GM06990 (cell line): ENCODE measurements around the gene ANKRD39.

ENCODE experiments used
- DNase-seq: peaks from one replicate; pipeline ENCODE4 v3.0.0-alpha.2; 2011; ENCODE audit not compliant: insufficient read length; ENCODE audit errors: extremely low read depth
- H3K27me3 ChIP-seq: replicated peaks from 2 replicates; pipeline ENCODE4 v1.6.0; 2011; ENCODE audit warnings: low read length; ENCODE audit not compliant: control insufficient read depth, insufficient read depth
- H3K36me3 ChIP-seq: 2 replicates; pipeline ENCODE4 v1.5.1; 2011; ENCODE audit warnings: low read length; ENCODE audit not compliant: control insufficient read depth, insufficient read depth
- H3K4me3 ChIP-seq: replicated peaks from 2 replicates; pipeline ENCODE4 v1.5.1; 2011; ENCODE audit warnings: low read depth, mild to moderate bottlenecking, control low read depth, low read length
- TF ChIP-seq, protein P1 (sequence below): IDR thresholded peaks from 2 replicates; pipeline ENCODE4 v1.5.1; 2011; ENCODE audit warnings: low read length, control low read depth, mild to moderate bottlenecking, inconsistent platforms; ENCODE audit not compliant: insufficient read depth, poor library complexity, severe bottlenecking

ANKRD39 gene

DNA sequence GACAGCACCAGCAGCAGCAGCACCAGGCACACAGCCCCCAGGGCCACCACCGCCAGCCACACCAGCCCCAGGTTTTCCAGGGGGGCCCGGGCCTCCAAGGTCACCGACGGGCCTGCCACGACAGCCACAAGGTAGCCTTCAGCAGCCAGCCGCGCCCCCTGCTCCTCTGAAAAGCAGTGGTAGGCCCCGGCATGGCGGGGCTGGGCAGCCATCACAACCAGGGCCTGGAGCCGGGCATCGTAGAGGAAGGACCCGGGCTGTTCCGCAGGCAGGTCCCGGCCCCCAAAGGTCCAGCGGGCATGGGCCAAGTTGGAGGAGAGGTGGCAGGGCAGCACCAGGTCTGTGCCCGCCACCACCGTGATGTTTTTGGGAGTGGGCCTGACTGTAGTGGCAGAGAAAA, 3.3 kb upstream of the ANKRD39 start:
- Histone ChIP-seq H3K27me3 (no peaks in the 10 kb centered on the region), H3K4me3 (no peak overlapping the region), H3K36me3 (peaks cover 23% of the 10 kb centered on the region)
- no peak for DNase-seq
- TF ChIP-seq, protein P1, sequence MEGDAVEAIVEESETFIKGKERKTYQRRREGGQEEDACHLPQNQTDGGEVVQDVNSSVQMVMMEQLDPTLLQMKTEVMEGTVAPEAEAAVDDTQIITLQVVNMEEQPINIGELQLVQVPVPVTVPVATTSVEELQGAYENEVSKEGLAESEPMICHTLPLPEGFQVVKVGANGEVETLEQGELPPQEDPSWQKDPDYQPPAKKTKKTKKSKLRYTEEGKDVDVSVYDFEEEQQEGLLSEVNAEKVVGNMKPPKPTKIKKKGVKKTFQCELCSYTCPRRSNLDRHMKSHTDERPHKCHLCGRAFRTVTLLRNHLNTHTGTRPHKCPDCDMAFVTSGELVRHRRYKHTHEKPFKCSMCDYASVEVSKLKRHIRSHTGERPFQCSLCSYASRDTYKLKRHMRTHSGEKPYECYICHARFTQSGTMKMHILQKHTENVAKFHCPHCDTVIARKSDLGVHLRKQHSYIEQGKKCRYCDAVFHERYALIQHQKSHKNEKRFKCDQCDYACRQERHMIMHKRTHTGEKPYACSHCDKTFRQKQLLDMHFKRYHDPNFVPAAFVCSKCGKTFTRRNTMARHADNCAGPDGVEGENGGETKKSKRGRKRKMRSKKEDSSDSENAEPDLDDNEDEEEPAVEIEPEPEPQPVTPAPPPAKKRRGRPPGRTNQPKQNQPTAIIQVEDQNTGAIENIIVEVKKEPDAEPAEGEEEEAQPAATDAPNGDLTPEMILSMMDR, result no peak

DNA sequence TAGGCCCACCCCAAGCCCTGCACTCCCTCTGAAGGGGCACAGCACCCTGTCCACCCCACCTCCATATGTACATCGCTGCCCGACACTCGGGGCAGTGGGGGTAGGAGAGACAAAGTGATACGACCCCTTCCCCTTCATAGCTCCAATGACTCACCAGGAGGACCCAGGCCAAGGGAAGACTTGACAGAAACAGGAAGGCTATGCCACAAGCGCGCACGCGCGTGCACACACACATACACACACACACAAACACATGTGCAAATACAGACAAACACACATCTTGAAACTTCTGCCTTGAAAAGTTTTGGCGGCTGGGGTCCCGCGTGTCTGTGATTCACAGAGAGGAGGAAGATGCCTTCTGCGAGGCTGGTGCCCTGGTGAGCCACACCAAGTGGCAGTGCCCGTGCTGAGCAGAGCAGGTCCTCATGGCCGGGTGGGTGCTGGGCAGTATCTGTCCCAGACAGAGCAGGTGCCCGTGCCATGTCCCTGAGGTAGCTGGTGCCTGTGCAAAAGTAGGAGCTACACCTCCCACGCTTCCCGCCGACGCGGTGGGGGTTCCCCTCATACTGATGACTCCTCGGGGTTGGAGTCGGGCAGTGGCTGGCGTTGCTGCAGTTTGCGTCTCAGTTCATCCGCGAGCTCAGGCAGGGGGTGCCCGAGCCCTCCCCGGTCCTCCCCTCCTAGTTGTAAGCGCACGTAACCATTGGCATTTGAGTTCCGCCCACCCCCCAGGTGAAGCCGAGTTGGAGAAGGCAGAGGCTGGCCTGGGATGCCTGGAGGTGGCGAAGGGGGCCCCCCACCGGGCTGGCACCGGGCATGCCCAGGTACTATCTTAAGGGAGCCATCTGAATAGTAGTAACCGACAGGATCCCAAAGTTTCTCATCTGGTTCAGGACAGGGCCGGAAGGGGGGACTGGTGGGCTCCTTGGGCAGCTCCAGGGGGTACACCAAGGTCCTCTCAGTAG, 2.5 kb upstream of the ANKRD39 start:
- peaks cover 19% of the 10 kb centered on the region for H3K36me3 ChIP-seq

DNA sequence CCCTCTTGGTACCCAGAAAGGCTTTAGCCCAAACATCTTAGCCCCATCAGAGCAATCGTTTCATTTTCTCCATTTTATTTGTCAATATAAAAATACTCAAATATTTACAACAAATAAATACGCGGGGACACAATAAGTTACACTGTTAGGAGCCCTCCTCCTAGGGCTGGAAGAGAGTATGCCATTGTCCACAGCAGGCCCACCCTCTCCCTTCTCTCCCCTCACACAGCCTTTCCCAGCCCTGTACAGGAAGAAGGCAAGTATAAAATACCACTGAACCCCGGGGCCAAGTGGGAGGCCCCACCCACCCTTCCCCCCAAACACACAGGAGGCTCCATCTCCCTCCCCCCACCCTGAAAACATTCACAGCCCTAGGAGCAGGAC, 1.9 kb upstream of the ANKRD39 start:
- no peak overlapping the region for H3K4me3 ChIP-seq
- TF ChIP-seq, protein P1, result no peak
- H3K27me3 ChIP-seq, result no peaks in the 10 kb centered on the region
- H3K36me3 ChIP-seq, result peaks cover 16% of the 10 kb centered on the region
- DNase-seq, result no peak

More for the DNA sequence above, 2.5 kb upstream of the ANKRD39 start:
- TF ChIP-seq, protein P1, result no peak
- DNase-seq, result no peak
- H3K27me3 ChIP-seq, result no peaks in the 10 kb centered on the region
- H3K4me3 ChIP-seq, result no peak overlapping the region

DNA sequence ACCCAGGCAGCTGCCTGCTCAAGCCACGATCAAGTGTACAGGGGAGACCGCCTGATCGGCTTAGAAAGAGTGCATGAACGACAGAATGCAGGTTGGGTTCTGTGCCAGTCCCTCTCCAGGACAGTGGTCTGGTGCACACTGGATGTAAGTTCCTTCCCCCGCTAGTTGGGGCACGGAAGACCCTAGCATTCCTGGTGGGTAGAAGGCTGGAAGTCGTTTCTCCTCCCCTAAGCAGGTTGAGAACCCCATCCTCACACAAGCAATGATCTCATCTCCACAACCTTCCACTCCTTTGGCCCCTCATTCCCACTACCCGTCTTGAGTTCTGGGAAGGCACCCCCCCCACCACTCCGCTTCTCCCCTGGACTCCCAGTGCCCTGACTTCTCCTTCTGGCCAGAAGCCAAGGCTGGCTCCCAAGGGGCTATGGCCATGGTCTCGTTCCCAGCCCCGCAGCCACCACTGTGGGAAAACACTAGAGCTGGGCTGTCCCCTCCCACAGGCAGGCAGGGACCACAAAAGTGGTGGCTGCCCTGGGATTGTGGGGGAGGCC, 1.4 kb upstream of the ANKRD39 start:
- TF ChIP-seq, protein P1, result no peak
- H3K4me3 ChIP-seq, result no peak overlapping the region
- H3K27me3 ChIP-seq, result no peaks in the 10 kb centered on the region
- DNase-seq, result no peak
- peaks cover 15% of the 10 kb centered on the region for H3K36me3 ChIP-seq

DNA sequence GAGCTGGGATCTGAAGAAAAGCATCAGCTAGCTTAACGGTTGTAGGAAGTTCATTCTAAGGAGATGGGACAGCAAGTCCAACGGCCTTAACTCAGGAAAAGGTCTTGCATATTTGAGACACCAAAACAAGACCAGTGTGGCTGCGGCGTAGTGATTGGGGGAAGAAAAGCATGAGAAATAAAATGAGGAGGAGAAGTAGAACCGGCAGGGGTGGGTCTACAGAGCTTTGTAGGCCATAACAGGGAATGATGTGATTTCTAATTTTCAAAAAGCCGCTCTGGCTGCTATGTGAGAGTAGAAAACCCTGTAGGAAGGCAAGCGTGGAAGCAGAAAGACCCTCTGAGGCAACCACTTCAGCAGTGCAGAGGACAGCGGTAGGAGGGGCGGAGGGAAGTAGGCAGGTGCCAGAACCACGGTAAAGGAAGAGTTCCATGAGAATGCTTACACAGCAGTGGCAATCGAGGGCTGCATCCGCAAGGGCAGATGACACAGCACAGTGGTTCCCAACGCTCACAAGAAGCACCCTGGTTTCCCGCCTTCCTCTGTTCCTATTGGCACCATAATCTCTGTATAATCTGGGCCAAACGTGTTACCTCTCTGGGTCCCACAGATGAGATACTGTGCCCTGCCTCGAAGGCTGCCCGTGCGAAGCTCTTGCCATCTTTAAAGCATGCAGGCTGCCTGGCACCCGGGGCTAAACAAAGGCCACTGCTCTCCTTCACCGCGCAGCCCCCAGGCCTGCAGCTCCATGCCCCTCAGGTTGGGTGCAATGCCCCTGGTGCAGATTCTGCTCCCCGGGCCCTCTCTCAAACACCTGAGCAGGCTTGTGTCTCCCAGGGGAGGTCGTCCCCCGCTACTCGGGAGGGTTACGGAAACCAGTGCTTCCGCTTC, 795 bp downstream of the ANKRD39 start:
- Histone ChIP-seq H3K4me3 (peak overlapping the region; percentile 86), H3K27me3 (no peaks in the 10 kb centered on the region), H3K36me3 (peaks cover 10% of the 10 kb centered on the region)
- TF ChIP-seq, protein P1, result no peak
- no peak for DNase-seq
